ENCODE data around the gene CCR7. TPM values are rescaled to one million over a fixed set of nuclear protein-coding genes. Genes with fewer than 3 reads are reported as not detected.

Gene CCR7
- total RNA-seq, 6 experiments from 2014 or later = not detected

DNA sequence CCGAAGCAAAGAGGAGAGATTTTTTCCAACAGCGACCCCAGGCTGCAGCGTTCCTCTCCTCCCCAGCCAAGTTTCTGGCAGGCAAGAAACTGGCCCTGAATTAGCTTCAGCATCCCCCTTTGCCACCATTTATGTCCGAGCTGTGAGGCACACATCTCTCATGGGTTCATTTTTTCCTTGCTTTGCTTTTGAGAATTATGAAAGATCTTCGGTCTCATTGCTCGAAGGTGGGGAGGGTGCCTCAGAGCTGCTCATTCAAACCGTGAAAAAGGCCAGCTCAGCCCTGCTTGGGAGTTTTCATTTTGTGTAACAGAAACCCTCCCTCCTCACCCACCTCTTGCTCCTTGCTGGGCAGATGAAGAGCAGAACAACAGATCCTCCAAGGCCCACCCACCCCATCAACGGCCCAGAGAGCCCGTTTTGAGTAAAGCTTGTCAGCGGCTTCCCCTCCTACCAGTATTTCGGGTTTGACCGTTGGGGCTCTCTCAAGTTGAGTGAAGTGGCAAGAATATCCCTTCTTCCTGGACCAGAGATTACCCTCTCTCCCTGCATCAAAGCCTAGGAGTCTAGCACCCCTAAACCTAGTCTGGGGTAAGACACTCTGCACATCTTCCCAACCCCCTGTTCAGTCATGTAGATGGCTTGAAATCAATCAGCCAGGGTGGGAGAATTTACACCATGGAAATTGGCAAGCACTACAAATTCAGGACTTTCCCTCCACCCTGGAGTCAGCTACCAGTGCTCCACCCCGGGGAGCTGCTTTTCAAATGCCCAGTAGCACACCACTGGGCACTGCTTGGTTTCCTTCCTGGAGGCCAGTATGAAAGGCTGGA is 1.8 kb downstream of the CCR7 start:
- no peak overlapping the region for H3K27ac Mint-ChIP-seq
- no peak overlapping the region for H3K4me3 Mint-ChIP-seq
- no peak; the same call in 1 of the 2 replicates for TF ChIP-seq CTCF (IDR thresholded peaks at IDR 0.05)
- peaks cover 33% of the 10 kb centered on the region for H3K27me3 Mint-ChIP-seq (ENCODE audit: insufficient read depth)
- 0 out of 2 replicates have a peak, but pooled peaks cover 4% of the 10 kb centered on the region for H3K9me3 Mint-ChIP-seq
- H3K36me3 Mint-ChIP-seq (ENCODE audit: low read depth) = 0 out of 2 replicates have a peak, but pooled peaks cover 4% of the 10 kb centered on the region
- H3K4me1 Mint-ChIP-seq (ENCODE audit: low read depth) = peaks cover 23% of the 10 kb centered on the region
- no peak for DNase-seq

DNA sequence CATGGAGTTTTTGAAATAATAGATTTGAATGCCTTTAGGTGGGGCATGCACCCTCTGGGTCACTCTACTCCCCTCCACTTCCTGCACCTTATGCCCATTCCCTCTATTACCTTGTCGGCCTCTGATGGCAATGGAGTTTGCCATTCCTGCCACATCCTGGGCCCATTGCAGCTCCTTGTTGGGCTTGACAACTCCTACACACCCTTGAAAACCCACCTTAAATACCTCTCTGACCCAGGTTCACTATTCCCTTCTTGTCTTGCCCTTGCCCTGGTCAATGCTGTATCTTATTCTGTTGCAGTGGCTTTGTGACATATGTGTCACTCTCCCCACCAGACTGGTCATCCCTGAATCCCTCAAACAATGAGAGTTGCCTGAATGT is 2.4 kb downstream of the CCR7 start:
- Mint-ChIP-seq H3K4me1 (ENCODE audit: low read depth) (peaks cover 26% of the 10 kb centered on the region), H3K4me3 (no peak overlapping the region), H3K27ac (no peak overlapping the region), H3K36me3 (ENCODE audit: low read depth) (0 out of 2 replicates have a peak, but pooled peaks cover 3% of the 10 kb centered on the region), H3K27me3 (ENCODE audit: insufficient read depth) (peaks cover 29% of the 10 kb centered on the region), H3K9me3 (0 out of 2 replicates have a peak, but pooled peaks cover 4% of the 10 kb centered on the region)
- no peak for TF ChIP-seq CTCF (IDR thresholded peaks at IDR 0.05)
- no peak for DNase-seq

DNA sequence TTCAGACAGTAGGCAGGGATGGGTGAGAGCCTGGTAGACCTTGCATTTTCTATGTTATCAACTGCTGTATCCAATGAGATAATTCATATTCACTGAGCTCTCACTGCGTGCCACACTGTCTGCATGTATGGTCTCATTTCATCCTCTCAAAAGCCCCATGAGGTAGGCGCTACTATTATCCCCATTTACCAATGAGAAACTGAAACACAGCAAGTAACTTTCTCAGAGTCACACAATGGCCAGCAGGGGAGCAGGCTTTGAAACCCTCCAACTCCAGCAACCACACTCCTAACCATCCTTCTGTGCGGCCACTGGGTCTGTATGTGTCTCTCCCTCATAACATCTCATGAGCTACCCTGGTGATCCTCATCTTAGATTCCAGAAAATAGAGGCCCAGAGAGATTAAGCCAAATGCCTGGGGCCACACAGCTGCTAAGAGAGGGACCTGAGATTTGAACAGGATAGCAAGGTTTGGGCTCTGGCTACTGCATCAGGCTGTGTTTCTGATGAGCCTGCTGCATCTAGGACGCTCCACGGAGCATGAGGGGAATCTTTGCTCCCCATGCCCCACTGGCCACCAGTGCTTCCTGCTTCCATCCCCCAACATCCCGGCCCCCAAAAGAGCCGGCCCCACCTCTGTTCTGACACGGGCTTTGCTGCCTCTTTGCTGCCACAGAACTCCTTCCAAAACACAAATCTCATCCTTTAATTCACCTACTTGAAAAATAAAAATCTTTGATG is 3.2 kb downstream of the CCR7 start:
- Mint-ChIP-seq H3K9me3 (no peaks in the 10 kb centered on the region), H3K27ac (no peak overlapping the region), H3K4me1 (ENCODE audit: low read depth) (peaks cover 28% of the 10 kb centered on the region)

DNA sequence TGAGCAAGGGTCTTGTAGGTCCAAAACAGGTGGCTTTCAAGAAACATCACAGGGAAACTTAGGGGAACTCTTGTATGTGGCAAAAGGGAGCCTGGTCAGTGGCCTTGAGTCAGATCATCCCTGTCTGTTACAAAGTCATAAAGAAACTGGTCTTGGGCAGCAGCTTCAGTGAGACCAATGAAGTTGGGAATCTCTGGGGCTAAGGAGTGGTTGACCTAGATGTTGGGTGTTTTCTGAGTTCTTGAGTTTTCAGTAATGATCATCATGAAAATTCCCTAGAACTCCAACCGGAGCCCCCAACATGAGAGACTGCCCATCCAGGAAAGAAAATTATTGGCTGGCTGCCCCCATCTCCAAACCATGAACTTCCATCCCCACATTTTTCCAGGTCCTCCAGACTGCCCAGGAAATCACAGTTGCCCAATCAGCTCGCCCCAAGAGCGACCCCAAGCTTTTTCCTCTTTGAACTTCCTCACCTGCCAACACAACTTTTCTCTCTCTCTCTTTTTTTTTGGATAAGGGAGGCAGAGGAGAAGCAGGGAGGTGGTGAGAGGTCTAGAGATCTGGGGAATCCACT is 3.9 kb downstream of the CCR7 start:
- no peaks in the 10 kb centered on the region for H3K36me3 Mint-ChIP-seq (ENCODE audit: low read depth)
- peak overlapping the region; percentile 53; the same call in 1 of the 2 replicates for H3K27ac Mint-ChIP-seq
- H3K9me3 Mint-ChIP-seq = no peaks in the 10 kb centered on the region
- DNase-seq = no peak
- H3K27me3 Mint-ChIP-seq (ENCODE audit: insufficient read depth) = peaks cover 27% of the 10 kb centered on the region
- H3K4me1 Mint-ChIP-seq (ENCODE audit: low read depth) = peaks cover 33% of the 10 kb centered on the region
- TF ChIP-seq CTCF (IDR thresholded peaks at IDR 0.05) = no peak
- no peak overlapping the region for H3K4me3 Mint-ChIP-seq

More for the DNA sequence above, 3.2 kb downstream of the CCR7 start:
- H3K4me3 Mint-ChIP-seq = no peak overlapping the region
- TF ChIP-seq CTCF (IDR thresholded peaks at IDR 0.05) = peak; percentile 64
- H3K27me3 Mint-ChIP-seq (ENCODE audit: insufficient read depth) = peaks cover 27% of the 10 kb centered on the region
- no peaks in the 10 kb centered on the region for H3K36me3 Mint-ChIP-seq (ENCODE audit: low read depth)
- no peak for DNase-seq

DNA sequence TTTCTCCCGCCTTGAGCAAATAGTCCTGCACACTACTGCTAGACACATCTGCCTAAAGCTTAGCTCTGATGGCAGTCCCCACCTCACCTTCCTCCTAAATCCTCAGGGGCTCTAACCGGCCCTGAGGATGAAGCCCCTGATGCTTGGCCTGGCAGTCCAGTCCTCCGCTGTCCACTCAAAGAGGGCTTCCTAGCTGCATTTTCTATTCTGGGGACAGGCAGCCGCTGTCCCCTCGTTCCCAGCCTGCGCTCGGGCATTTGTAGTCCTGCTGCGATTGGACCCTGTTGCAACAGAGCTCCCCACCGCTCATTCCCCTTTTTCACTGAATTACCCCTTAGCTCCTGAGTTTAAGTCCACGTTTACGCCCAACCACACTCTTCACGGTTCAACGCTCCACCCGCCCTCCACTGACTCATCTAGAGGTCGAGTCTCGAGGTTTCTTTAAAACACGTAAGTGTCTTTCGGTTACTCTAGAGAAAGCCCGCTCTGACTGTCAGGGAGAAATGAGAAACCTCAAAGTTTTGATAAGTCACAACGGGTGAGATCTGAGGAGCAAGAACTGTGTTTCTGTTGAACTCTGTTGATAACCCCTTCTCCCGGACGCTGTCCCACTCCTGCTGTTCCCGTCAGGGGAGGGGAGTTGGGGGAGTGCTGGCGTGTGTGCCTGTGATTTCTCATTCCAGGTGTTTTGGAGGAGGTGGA is 4.5 kb downstream of the CCR7 start:
- peak overlapping the region; percentile 22; the same call in 1 of the 2 replicates for H3K4me3 Mint-ChIP-seq
- peak; percentile 36 for TF ChIP-seq CTCF (IDR thresholded peaks at IDR 0.05)
- DNase-seq = no peak
- no peaks in the 10 kb centered on the region for H3K36me3 Mint-ChIP-seq (ENCODE audit: low read depth)
- H3K27me3 Mint-ChIP-seq (ENCODE audit: insufficient read depth) = peaks cover 27% of the 10 kb centered on the region
- no peaks in the 10 kb centered on the region for H3K9me3 Mint-ChIP-seq
- peaks cover 33% of the 10 kb centered on the region for H3K4me1 Mint-ChIP-seq (ENCODE audit: low read depth)
- H3K27ac Mint-ChIP-seq = peak overlapping the region; percentile 53

Data from HFFc6 (cell line).